ENCODE measurements around the gene HHLA2. TPM values are rescaled to one million over a fixed set of nuclear protein-coding genes. Genes with fewer than 3 reads are reported as not detected.
"Not testable (repeated sequence)": the region's sequence is repeated elsewhere in the genome, so short reads cannot be mapped to it uniquely, and the experiment has no call there.

The HHLA2 gene, protein sequence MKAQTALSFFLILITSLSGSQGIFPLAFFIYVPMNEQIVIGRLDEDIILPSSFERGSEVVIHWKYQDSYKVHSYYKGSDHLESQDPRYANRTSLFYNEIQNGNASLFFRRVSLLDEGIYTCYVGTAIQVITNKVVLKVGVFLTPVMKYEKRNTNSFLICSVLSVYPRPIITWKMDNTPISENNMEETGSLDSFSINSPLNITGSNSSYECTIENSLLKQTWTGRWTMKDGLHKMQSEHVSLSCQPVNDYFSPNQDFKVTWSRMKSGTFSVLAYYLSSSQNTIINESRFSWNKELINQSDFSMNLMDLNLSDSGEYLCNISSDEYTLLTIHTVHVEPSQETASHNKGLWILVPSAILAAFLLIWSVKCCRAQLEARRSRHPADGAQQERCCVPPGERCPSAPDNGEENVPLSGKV
- total RNA-seq: 0.26 TPM
- long read RNA-seq: 0 reads

DNA sequence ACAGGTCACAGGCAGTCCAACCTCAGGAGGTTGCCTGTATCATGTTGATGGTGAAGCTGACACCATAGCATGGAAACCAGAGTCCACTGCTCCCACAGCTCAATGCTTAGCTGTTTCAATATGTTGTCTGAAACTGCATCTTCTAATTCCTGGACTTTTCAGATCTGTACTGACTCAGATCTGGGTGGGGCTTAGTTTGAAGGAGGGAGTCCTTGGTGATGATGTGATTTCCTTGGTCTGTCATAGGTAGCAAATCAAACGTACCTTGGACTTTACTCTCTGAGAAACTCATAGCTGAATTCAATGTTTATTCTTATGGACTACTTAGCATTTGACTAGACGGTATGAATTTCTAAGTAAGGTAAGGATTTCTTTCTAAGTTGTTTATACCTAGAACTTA is at the start of gene HHLA2:
Gene HHLA2 (plus strand): TSS at position 310 of the 400 bp plus-strand sequence. CDS start 55,266 bp downstream, outside the sequence.
- TF ChIP-seq, protein P1, sequence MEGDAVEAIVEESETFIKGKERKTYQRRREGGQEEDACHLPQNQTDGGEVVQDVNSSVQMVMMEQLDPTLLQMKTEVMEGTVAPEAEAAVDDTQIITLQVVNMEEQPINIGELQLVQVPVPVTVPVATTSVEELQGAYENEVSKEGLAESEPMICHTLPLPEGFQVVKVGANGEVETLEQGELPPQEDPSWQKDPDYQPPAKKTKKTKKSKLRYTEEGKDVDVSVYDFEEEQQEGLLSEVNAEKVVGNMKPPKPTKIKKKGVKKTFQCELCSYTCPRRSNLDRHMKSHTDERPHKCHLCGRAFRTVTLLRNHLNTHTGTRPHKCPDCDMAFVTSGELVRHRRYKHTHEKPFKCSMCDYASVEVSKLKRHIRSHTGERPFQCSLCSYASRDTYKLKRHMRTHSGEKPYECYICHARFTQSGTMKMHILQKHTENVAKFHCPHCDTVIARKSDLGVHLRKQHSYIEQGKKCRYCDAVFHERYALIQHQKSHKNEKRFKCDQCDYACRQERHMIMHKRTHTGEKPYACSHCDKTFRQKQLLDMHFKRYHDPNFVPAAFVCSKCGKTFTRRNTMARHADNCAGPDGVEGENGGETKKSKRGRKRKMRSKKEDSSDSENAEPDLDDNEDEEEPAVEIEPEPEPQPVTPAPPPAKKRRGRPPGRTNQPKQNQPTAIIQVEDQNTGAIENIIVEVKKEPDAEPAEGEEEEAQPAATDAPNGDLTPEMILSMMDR (IDR thresholded peaks at IDR 0.05): no peak
- no peaks in the 10 kb centered on the region for H3K27me3 ChIP-seq
- H3K36me3 ChIP-seq: no peaks in the 10 kb centered on the region
- ATAC-seq (no peak), DNase-seq (no peak)
- no peak within 1 kb of the TSS for H3K27ac ChIP-seq
- no peak within 1 kb of the TSS for H3K4me3 ChIP-seq
- intact Hi-C loops (cut with DNase I): no loop called here
- H3K9me3 ChIP-seq: no peaks in the 10 kb centered on the region
- H3K4me1 ChIP-seq: no peaks in the 10 kb centered on the region

- DNase-seq (no peak), ATAC-seq (no peak)
- Histone ChIP-seq H3K27me3 (no peaks in the 10 kb centered on the region), H3K27ac (no peak overlapping the region), H3K9me3 (no peaks in the 10 kb centered on the region), H3K36me3 (no peaks in the 10 kb centered on the region), H3K4me1 (no peaks in the 10 kb centered on the region), H3K4me3 (no peak overlapping the region)
- intact Hi-C loops (cut with DNase I): no loop called here
- TF ChIP-seq, protein P1 (IDR thresholded peaks at IDR 0.05): no peak
Measured at GRCh38 chr3:108250626-108251025, 45.7 kb upstream of the HHLA2 start.

DNA sequence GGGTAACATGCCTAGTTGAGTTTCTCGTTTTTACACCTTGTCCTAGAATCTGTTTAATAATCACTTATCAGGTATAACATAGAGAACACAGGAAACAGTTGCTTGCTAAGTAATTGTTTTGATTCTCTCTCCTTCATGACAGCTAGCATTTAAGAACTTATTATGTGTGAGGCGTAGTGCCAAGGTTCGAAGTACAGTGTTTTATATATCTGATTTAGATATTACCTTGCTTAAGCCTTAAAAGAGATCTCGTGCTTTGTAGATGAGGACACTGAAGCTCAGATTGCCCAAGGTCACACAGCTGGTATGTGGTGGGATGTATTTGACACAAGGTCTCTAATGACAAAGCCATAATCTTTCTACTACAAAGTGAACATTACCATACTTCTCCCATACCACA is 45.1 kb upstream of the HHLA2 start:
- TF ChIP-seq, protein P1 (IDR thresholded peaks at IDR 0.05): no peak
- H3K27ac ChIP-seq: no peak overlapping the region
- H3K9me3 ChIP-seq: no peaks in the 10 kb centered on the region
- intact Hi-C loops (cut with DNase I): no loop called here
- DNase-seq (no peak), ATAC-seq (no peak)
- H3K4me3 ChIP-seq: no peak overlapping the region
- no peaks in the 10 kb centered on the region for H3K27me3 ChIP-seq
- no peaks in the 10 kb centered on the region for H3K4me1 ChIP-seq
- no peaks in the 10 kb centered on the region for H3K36me3 ChIP-seq

DNA sequence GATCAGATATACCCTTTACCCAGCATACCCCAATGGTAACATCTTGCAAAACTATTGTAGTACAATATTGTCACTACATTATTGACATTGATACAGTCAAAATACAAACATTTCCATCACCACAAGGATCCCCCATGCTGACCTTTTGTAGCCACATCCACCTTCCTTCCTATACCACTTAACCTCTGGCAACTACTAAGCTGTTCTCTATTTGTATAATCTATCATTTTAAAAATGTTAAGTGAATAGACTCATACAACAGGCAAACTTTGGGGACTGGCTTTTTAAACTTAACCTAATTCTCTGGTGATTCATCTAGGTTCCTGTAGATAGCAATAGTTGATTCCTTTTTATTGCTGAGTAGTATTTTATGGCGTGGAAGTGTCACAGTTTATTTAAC is 44.5 kb upstream of the HHLA2 start:
- no peaks in the 10 kb centered on the region for H3K9me3 ChIP-seq
- TF ChIP-seq, protein P1 (IDR thresholded peaks at IDR 0.05): no peak
- no peaks in the 10 kb centered on the region for H3K4me1 ChIP-seq
- no peak overlapping the region for H3K4me3 ChIP-seq
- H3K36me3 ChIP-seq: no peaks in the 10 kb centered on the region
- ATAC-seq (no peak), DNase-seq (no peak)
- H3K27me3 ChIP-seq: no peaks in the 10 kb centered on the region
- H3K27ac ChIP-seq: no peak overlapping the region
- intact Hi-C loops (cut with DNase I): no loop called here

DNA sequence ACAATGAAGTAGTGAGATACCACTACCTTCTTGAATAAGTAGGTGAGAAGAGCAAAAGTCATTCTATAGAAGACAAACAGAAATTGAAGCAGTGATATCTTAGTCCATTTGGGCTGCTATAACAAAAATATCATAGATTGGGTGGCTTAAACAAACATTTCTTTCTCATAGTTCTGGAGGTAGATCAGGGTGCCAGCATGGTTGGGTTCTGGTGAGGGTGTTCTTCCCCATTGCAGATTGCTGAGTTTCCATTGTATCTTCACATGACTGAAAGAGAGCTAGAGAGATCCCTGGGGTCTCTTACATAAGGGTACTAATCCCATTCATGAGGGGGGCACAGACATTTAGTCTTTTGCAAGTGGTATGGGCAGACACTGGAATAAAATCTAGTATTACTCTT is 41.2 kb upstream of the HHLA2 start:
- no peak overlapping the region for H3K27ac ChIP-seq
- no peaks in the 10 kb centered on the region for H3K27me3 ChIP-seq
- ATAC-seq: no peak
- no peaks in the 10 kb centered on the region for H3K36me3 ChIP-seq
- H3K4me1 ChIP-seq: no peaks in the 10 kb centered on the region
- H3K9me3 ChIP-seq: no peaks in the 10 kb centered on the region
- intact Hi-C loops (cut with DNase I): no loop called here
- no peak for DNase-seq
- TF ChIP-seq, protein P1 (IDR thresholded peaks at IDR 0.05): no peak
- H3K4me3 ChIP-seq: no peak overlapping the region

DNA sequence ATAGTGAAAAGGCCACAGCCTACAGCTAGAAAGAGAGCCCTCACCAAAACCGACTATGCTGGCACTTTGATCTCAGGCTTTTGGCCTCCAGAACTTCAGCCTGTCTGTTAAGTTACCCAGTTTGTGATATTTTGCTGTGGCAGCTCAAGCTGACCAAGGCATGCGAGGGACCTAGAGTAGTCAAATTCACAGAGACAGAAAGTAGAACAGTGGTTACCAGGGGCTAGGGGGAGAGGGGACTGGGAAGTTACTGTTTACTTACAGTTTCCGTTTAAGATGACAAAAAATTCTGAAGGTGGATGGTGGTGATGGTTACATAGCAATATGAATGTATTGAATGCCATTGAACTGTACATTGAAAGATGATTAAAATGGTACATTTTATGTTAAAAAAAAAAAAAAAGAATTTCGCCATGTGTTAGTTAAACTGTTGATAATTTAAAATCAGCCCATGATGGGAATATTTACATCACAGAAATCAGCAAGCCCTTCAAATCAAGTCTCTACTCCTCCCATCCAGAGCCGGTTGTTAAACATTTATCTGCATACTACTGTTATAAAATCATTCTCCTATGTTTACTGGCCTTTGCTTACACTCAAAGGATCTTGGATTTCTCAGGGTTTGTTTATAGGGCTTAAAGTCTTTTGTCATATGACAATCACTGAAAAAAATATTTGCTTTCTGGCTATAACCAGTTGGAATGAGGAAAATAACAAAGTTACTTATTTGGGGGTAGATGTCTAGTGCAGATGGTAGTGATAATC is 31.6 kb upstream of the HHLA2 start:
- H3K27ac ChIP-seq; H3K27me3 ChIP-seq; H3K4me3 ChIP-seq; intact Hi-C loops (cut with DNase I); H3K4me1 ChIP-seq; H3K36me3 ChIP-seq; DNase-seq; ATAC-seq; H3K9me3 ChIP-seq: not testable (repeated sequence)

DNA sequence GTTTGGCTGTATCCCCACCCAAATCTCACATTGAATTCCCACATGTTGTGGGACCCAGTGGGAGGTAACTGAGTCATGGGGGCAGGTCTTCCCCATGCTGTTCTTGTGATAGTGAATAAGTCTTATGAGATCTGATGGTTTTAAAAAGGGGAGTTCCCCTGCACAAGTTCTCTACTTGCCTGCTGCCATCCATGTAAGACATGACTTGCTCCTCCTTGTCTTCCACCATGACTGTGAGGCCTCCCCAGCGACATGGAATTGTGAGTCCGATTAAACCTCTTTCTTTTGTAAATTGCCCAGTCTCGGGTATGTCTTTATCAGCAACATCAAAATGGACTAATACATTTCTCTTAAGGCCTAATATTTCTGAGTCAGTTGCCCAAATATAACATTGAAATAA is 28.1 kb upstream of the HHLA2 start:
- ATAC-seq; H3K4me1 ChIP-seq; DNase-seq; intact Hi-C loops (cut with DNase I); H3K36me3 ChIP-seq; H3K9me3 ChIP-seq; H3K27ac ChIP-seq; H3K27me3 ChIP-seq; H3K4me3 ChIP-seq: not testable (repeated sequence)
